ENCODE data around the gene RPS15.
"Not testable (repeated sequence)": the region's sequence is repeated elsewhere in the genome, so short reads cannot be mapped to it uniquely, and the experiment has no call there.

The RPS15 gene

GRCh38 chr19:1467490-1468273, 29.5 kb downstream of the RPS15 start:
- no peak for DNase-seq (ENCODE audit: low read depth, low spot score)

- no peak for DNase-seq (ENCODE audit: low read depth, low spot score)
Observed at GRCh38 chr19:1468274-1468820, 30.2 kb downstream of the RPS15 start.

GRCh38 chr19:1468821-1469254, 30.6 kb downstream of the RPS15 start:
- no peak for DNase-seq (ENCODE audit: low read depth, low spot score)

GRCh38 chr19:1469255-1470054, 31.3 kb downstream of the RPS15 start:
- no peak for DNase-seq (ENCODE audit: low read depth, low spot score)

- no peak for DNase-seq (ENCODE audit: low read depth, low spot score)
Observed at GRCh38 chr19:1470055-1470304, 31.8 kb downstream of the RPS15 start.

- DNase-seq (ENCODE audit: low read depth, low spot score), result peak; percentile 51
Observed at GRCh38 chr19:1470305-1471009, 32.3 kb downstream of the RPS15 start.

GRCh38 chr19:1471010-1471514, 32.9 kb downstream of the RPS15 start:
- DNase-seq (ENCODE audit: low read depth, low spot score), result no peak

- DNase-seq (ENCODE audit: low read depth, low spot score), result no peak
Observed at GRCh38 chr19:1471515-1472160, 33.4 kb downstream of the RPS15 start.

GRCh38 chr19:1472231-1473084, 34.3 kb downstream of the RPS15 start:
- DNase-seq (ENCODE audit: low read depth, low spot score), result no peak

- DNase-seq (ENCODE audit: low read depth, low spot score), result no peak
Observed at GRCh38 chr19:1473085-1473851, 35.1 kb downstream of the RPS15 start.

- DNase-seq (ENCODE audit: low read depth, low spot score), result no peak
Observed at GRCh38 chr19:1474011-1474764, 36.0 kb downstream of the RPS15 start.

GRCh38 chr19:1474765-1475351, 36.7 kb downstream of the RPS15 start:
- no peak for DNase-seq (ENCODE audit: low read depth, low spot score)

- no peak for DNase-seq (ENCODE audit: low read depth, low spot score)
Observed at GRCh38 chr19:1475751-1476437, 37.7 kb downstream of the RPS15 start.

GRCh38 chr19:1477056-1477455, 38.9 kb downstream of the RPS15 start:
- not testable (repeated sequence) for DNase-seq (ENCODE audit: low read depth, low spot score)

- peak; percentile 87 for DNase-seq (ENCODE audit: low read depth, low spot score)
Observed at GRCh38 chr19:1478934-1479707, 40.9 kb downstream of the RPS15 start, which contains the start of gene C19orf25. Gene C19orf25 (minus strand): TSS chr19:1479215. CDS start chr19:1478903, 312 bp downstream.

- no peak for DNase-seq (ENCODE audit: low read depth, low spot score)
Observed at GRCh38 chr19:1481224-1481892, 43.2 kb downstream of the RPS15 start.

Measured in activated naive CD8-positive, alpha-beta T cell treated with anti-CD3 and anti-CD28 coated beads, Interleukin-2, amount 50 U/mL, for 16 hours (primary cell).